Neuronal stem cell (in vitro differentiated cells): ENCODE results near the gene ELMO2.

ENCODE experiments used
- DNase-seq: peaks from one replicate; pipeline ENCODE4 v3.0.0-alpha.2; 2013; ENCODE audit warnings: low spot score
- H2AFZ ChIP-seq: one replicate; pipeline ENCODE4 v1.6.1; 2013; ENCODE audit warnings: mild to moderate bottlenecking, low read length, inconsistent platforms
- H2AK5ac ChIP-seq: 2 replicates; pipeline ENCODE4 v1.6.1; 2013; ENCODE audit warnings: low read depth, mild to moderate bottlenecking, inconsistent platforms, low read length, moderate library complexity, mixed read lengths
- H2BK120ac ChIP-seq: 2 replicates; pipeline ENCODE4 v1.6.1; 2013; ENCODE audit warnings: low read depth, mild to moderate bottlenecking, inconsistent platforms, low read length, moderate library complexity, mixed read lengths
- H2BK12ac ChIP-seq: one replicate; pipeline ENCODE4 v1.6.1; 2013; ENCODE audit warnings: low read length, inconsistent platforms
- H2BK15ac ChIP-seq: 2 replicates; pipeline ENCODE4 v1.6.1; 2013; ENCODE audit warnings: mild to moderate bottlenecking, low read length, inconsistent platforms, mixed read lengths
- H2BK5ac ChIP-seq: one replicate; pipeline ENCODE4 v1.6.1; 2013; ENCODE audit warnings: inconsistent platforms, mild to moderate bottlenecking, low read length, moderate library complexity
- H3K14ac ChIP-seq: one replicate; pipeline ENCODE4 v1.6.1; 2013; ENCODE audit warnings: low read length, inconsistent platforms
- H3K18ac ChIP-seq: 2 replicates; pipeline ENCODE4 v1.6.1; 2013; ENCODE audit warnings: low read length, inconsistent platforms
- H3K23ac ChIP-seq: 2 replicates; pipeline ENCODE4 v1.6.1; 2013; ENCODE audit warnings: low read depth, mild to moderate bottlenecking, mixed read lengths, low read length, inconsistent platforms; ENCODE audit not compliant: poor library complexity
- H3K27ac ChIP-seq: replicated peaks from 3 replicates; pipeline ENCODE4 v1.5.1; 2013; ENCODE audit warnings: low read length, inconsistent platforms
- H3K27me3 ChIP-seq, 3 experiments: 2 replicates each; pipeline ENCODE4 v1.6.1; 2013; ENCODE audit warnings: low read length in 3 of 3, mild to moderate bottlenecking in 2 of 3, inconsistent platforms in 1 of 3, low read depth in 1 of 3, mixed read lengths in 1 of 3, moderate library complexity in 1 of 3; ENCODE audit not compliant: control insufficient read depth in 3 of 3, insufficient read depth in 3 of 3
- H3K36me3 ChIP-seq, 2 donors: replicated peaks in 1 of 2; 2 replicates each; pipeline ENCODE4 v1.6.1; 2013; ENCODE audit warnings: low read length in 2 of 2; ENCODE audit not compliant: control insufficient read depth in 2 of 2, insufficient read depth in 2 of 2
- H3K4ac ChIP-seq: 2 replicates; pipeline ENCODE4 v1.6.1; 2013; ENCODE audit warnings: inconsistent platforms, mild to moderate bottlenecking, low read length, moderate library complexity
- H3K4me1 ChIP-seq, 2 donors: 1 replicate in 1 of 2; 2 replicates in 1 of 2; pipeline ENCODE4 v1.6.1; 2013; ENCODE audit warnings: low read length in 2 of 2, low read depth in 1 of 2; ENCODE audit not compliant: control insufficient read depth in 2 of 2, insufficient read depth in 1 of 2
- H3K4me2 ChIP-seq: one replicate; pipeline ENCODE4 v1.6.1; 2013; ENCODE audit warnings: mild to moderate bottlenecking, low read length, inconsistent platforms; ENCODE audit not compliant: insufficient read depth, poor library complexity, severe bottlenecking
- H3K4me3 ChIP-seq, 2 donors: 2 replicates each; pipeline ENCODE4 v1.5.1; 2013; ENCODE audit warnings: low read length in 2 of 2, mild to moderate bottlenecking in 2 of 2, inconsistent platforms in 1 of 2, moderate library complexity in 1 of 2
- H3K79me1 ChIP-seq: one replicate; pipeline ENCODE4 v1.6.1; 2013; ENCODE audit warnings: low read depth, mild to moderate bottlenecking, inconsistent platforms, low read length, moderate library complexity
- H3K9ac ChIP-seq: one replicate; pipeline ENCODE4 v1.6.1; 2013; ENCODE audit warnings: mild to moderate bottlenecking, low read depth, low read length, inconsistent platforms; ENCODE audit not compliant: poor library complexity
- H3K9me3 ChIP-seq, 2 donors: replicated peaks in 1 of 2; 2 replicates each; pipeline versions ENCODE3 to v1.6.1; 2013; ENCODE audit warnings: low read length in 2 of 2, mild to moderate bottlenecking in 2 of 2, inconsistent platforms in 1 of 2, low read depth in 1 of 2, mixed read lengths in 1 of 2, moderate library complexity in 1 of 2; ENCODE audit not compliant: control insufficient read depth in 2 of 2, insufficient read depth in 1 of 2
- H4K8ac ChIP-seq: one replicate; pipeline ENCODE4 v1.6.1; 2013; ENCODE audit warnings: low read depth, mild to moderate bottlenecking, inconsistent platforms, low read length, moderate library complexity
- H4K91ac ChIP-seq: one replicate; pipeline ENCODE4 v1.6.1; 2013; ENCODE audit warnings: low read length, low read depth, mild to moderate bottlenecking, inconsistent platforms; ENCODE audit not compliant: poor library complexity
- WGBS, 2 donors: extraction: QIAGEN DNeasy Blood & Tissue Kit; methylation state at CpG; one replicate each; pipeline ENCODE4 v1.1.7; 2013; ENCODE audit warnings: missing lambda C conversion rate in 2 of 2, mixed read lengths in 1 of 2; ENCODE audit not compliant: insufficient read length in 2 of 2, insufficient replicate concordance in 1 of 2; ENCODE audit errors: extremely low coverage in 2 of 2; 5-methylcytosine and 5-hydroxymethylcytosine counted together

The ELMO2 gene

GRCh38 chr20:46439837-46440236, 33.4 kb upstream of the ELMO2 start:
- H3K18ac ChIP-seq, result no peak overlapping the region
- H3K23ac ChIP-seq, result no peak overlapping the region
- H3K4ac ChIP-seq, result no peak overlapping the region
- H2BK15ac ChIP-seq, result no peak overlapping the region
- no peaks in the 10 kb centered on the region for H3K27me3 ChIP-seq
- H2BK120ac ChIP-seq, result no peak overlapping the region
- no peak overlapping the region for H2BK12ac ChIP-seq
- H3K36me3 ChIP-seq, result no peaks in the 10 kb centered on the region
- no peak overlapping the region for H2AFZ ChIP-seq
- no peak for DNase-seq
- H4K8ac ChIP-seq, result no peak overlapping the region
- H3K27ac ChIP-seq, result no peak overlapping the region
- no peak overlapping the region for H4K91ac ChIP-seq
- H3K9me3 ChIP-seq, result peaks cover under 1 to 10% of the 10 kb centered on the region in 2 donors
- H3K4me2 ChIP-seq, result no peak overlapping the region
- no peak overlapping the region for H3K4me3 ChIP-seq
- no peak overlapping the region for H3K14ac ChIP-seq
- no peak overlapping the region for H2AK5ac ChIP-seq
- no peaks in the 10 kb centered on the region for H3K79me1 ChIP-seq
- no peak overlapping the region for H2BK5ac ChIP-seq
- WGBS, 2 donors, result no CpG with 5 or more reads among the region's 4 CpGs
- no peak overlapping the region for H3K9ac ChIP-seq
- no peaks in the 10 kb centered on the region for H3K4me1 ChIP-seq

- H3K4me2 ChIP-seq, result no peak overlapping the region
- no peaks in the 10 kb centered on the region for H3K27me3 ChIP-seq
- H3K27ac ChIP-seq, result no peak overlapping the region
- H2BK15ac ChIP-seq, result no peak overlapping the region
- H2AFZ ChIP-seq, result no peak overlapping the region
- H3K18ac ChIP-seq, result no peak overlapping the region
- no CpG with 5 or more reads among the region's 4 CpGs for WGBS, 2 donors
- H2BK12ac ChIP-seq, result no peak overlapping the region
- H4K8ac ChIP-seq, result no peak overlapping the region
- no peak overlapping the region for H2BK5ac ChIP-seq
- H2BK120ac ChIP-seq, result no peak overlapping the region
- no peaks in the 10 kb centered on the region for H3K79me1 ChIP-seq
- no peak overlapping the region for H3K23ac ChIP-seq
- no peak overlapping the region for H3K4me3 ChIP-seq
- no peak overlapping the region for H2AK5ac ChIP-seq
- H3K36me3 ChIP-seq, result no peaks in the 10 kb centered on the region
- no peak overlapping the region for H3K4ac ChIP-seq
- peak; percentile 15 for DNase-seq
- peaks cover 0 to 4% of the 10 kb centered on the region in 2 donors for H3K9me3 ChIP-seq
- H3K14ac ChIP-seq, result no peak overlapping the region
- no peaks in the 10 kb centered on the region for H3K4me1 ChIP-seq
- H3K9ac ChIP-seq, result no peak overlapping the region
- no peak overlapping the region for H4K91ac ChIP-seq
Observed at GRCh38 chr20:46438156-46438750, 31.8 kb upstream of the ELMO2 start.

- H3K23ac ChIP-seq, result no peak overlapping the region
- peaks cover 0 to 14% (median 0%) of the 10 kb centered on the region in 3 experiments for H3K27me3 ChIP-seq
- H3K18ac ChIP-seq, result no peak overlapping the region
- no peak overlapping the region for H4K8ac ChIP-seq
- H3K9me3 ChIP-seq, result peaks cover 0 to 4% of the 10 kb centered on the region in 2 donors
- H3K4ac ChIP-seq, result no peak overlapping the region
- H2BK5ac ChIP-seq, result no peak overlapping the region
- H3K27ac ChIP-seq, result no peak overlapping the region
- H3K36me3 ChIP-seq, result no peaks in the 10 kb centered on the region
- H2BK12ac ChIP-seq, result no peak overlapping the region
- no peak overlapping the region for H3K4me2 ChIP-seq
- no peak overlapping the region for H2BK15ac ChIP-seq
- no peak overlapping the region for H3K14ac ChIP-seq
- no CpG with 5 or more reads among the region's 6 CpGs for WGBS, 2 donors
- H2AFZ ChIP-seq, result no peak overlapping the region
- no peak overlapping the region for H2AK5ac ChIP-seq
- peaks cover 0 to 8% of the 10 kb centered on the region in 2 donors for H3K4me1 ChIP-seq
- no peak overlapping the region for H3K9ac ChIP-seq
- H3K4me3 ChIP-seq, result no peak overlapping the region
- H3K79me1 ChIP-seq, result no peaks in the 10 kb centered on the region
- no peak overlapping the region for H2BK120ac ChIP-seq
- no peak overlapping the region for H4K91ac ChIP-seq
- DNase-seq, result no peak
Observed at GRCh38 chr20:46435146-46435545, 28.7 kb upstream of the ELMO2 start.

GRCh38 chr20:46434597-46434996, 28.2 kb upstream of the ELMO2 start:
- Histone ChIP-seq H2BK120ac (no peak overlapping the region), H3K18ac (no peak overlapping the region), H3K4me3 (no peak overlapping the region), H2BK5ac (no peak overlapping the region), H3K14ac (no peak overlapping the region), H2AFZ (no peak overlapping the region), H3K4me1 (peaks cover 0 to 8% of the 10 kb centered on the region in 2 donors), H3K4ac (no peak overlapping the region), H3K36me3 (no peaks in the 10 kb centered on the region), H3K27me3 (peaks cover 0 to 14% (median 0%) of the 10 kb centered on the region in 3 experiments), H3K9ac (no peak overlapping the region), H4K8ac (no peak overlapping the region), H4K91ac (no peak overlapping the region), H2AK5ac (no peak overlapping the region), H3K9me3 (peaks cover 0 to 4% of the 10 kb centered on the region in 2 donors), H3K4me2 (no peak overlapping the region), H3K27ac (no peak overlapping the region), H3K79me1 (no peaks in the 10 kb centered on the region), H2BK15ac (no peak overlapping the region), H3K23ac (no peak overlapping the region), H2BK12ac (no peak overlapping the region)
- DNase-seq, result no peak
